ENCODE results near the gene TECPR2.

TECPR2 gene

GRCh38 chr14:102496958-102497744 is 134.4 kb downstream of the TECPR2 start:
- DNase-seq (ENCODE audit: low spot score) = peak; percentile 53

GRCh38 chr14:102497998-102498677 is 135.4 kb downstream of the TECPR2 start:
- no peak for DNase-seq (ENCODE audit: low spot score)

DNA sequence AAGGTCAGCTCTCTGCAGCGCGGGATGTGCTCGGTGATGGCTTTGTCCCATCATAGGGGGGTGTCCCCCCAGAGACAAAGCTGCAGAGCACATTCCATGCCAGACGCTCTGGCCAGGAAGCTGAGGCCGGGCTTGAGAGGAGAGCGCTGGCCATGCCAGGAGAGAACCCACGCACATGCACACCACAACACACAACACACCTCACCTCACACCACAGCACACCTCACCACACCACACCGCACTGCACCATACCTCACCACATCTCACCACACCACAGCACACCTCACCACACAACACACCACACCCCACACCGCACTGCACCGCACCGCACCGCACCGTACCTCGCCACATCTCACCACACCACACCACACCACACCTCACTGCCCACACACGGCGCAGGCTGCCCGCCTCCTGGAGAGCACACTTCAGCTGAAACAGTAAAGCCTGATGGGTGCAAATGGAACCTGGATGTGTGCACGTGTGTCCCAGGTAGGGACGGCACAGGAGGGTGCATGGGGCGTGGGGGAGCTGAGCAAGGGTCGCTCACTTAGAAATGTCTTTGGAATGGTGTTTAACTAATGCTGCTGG is 136.0 kb downstream of the TECPR2 start:
- no peak for DNase-seq (ENCODE audit: low spot score)

DNA sequence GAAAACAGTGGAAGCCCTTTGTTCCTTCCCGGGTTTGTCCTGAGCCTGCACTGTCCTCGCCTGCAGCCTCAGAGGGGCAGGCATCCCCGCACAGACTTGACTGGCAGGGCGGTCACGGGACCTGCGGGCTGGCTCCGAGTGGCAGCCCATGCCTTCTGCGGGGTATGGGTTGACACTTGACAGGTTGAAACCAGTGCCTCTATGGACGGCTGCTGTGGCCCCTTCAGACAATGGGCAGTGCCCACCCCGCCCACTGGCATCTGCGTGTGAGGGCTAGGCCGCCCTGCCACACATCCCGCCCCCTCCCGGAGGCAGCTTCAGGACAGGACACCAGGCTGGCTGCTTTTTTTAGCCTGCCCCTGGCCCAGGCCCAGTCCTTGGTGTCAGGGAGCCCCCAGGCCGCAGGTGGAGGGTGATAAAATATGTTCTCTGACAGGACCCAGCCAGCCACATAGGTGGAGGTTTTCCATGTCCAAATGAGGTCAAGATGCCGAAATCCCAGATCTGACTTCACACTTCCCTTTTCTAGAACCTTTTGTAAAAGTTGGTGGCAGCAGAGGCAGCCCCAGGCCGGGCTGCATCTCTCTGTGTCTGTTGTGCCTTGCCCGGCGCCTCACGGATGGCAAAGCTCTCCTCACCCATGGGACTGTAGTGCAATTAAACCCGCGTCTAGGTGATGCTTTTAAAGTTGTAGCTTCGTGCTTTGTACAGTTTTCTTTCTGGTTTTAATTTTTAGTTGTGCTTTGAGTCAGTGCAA is 136.8 kb downstream of the TECPR2 start:
- no peak for DNase-seq (ENCODE audit: low spot score)

- peak; percentile 59 for DNase-seq (ENCODE audit: low spot score)
These were observed 137.5 kb downstream of the TECPR2 start for GRCh38 chr14:102500158-102500662.

DNA sequence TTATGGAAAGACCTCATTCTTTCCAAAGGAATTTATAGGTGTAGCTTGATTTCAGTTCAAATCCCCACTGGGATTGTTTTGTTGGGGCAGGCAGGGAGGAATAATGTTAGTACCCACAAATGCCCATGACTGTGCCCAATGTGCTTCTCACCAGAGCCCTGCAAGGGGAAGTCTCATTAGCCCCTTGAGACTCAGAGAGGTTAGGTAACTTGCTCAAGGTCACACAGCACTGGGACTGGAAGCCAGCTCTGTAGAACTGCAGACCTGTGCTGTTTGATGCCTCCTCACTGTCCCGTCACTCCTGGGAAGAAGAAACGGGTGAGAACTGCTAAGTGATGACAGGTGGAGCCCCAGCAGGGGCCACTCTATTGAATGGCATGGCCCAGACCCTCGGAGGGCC is 138.0 kb downstream of the TECPR2 start:
- no peak for DNase-seq (ENCODE audit: low spot score)

- DNase-seq (ENCODE audit: low spot score) = no peak
These were observed 139.1 kb downstream of the TECPR2 start for GRCh38 chr14:102501751-102502315.

DNA sequence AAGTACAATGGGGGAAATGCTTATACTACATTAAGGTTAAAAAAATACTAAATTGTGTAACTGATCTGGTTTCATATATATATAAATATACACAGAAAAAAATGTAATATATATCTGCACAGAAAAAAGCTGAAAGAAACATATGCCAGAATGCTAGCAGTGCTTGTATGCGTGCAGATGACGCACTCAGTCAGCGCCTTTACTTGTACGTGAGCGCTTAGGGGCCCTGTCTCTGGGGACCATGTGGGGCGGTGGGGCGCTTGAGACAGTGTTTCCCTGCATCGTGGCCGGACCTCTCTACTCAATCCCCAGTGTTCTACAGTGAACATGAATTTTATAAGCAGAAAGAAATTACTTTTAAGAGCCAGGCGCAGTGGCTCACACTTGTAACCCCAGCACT is 139.8 kb downstream of the TECPR2 start:
- DNase-seq (ENCODE audit: low spot score) = no peak

DNA sequence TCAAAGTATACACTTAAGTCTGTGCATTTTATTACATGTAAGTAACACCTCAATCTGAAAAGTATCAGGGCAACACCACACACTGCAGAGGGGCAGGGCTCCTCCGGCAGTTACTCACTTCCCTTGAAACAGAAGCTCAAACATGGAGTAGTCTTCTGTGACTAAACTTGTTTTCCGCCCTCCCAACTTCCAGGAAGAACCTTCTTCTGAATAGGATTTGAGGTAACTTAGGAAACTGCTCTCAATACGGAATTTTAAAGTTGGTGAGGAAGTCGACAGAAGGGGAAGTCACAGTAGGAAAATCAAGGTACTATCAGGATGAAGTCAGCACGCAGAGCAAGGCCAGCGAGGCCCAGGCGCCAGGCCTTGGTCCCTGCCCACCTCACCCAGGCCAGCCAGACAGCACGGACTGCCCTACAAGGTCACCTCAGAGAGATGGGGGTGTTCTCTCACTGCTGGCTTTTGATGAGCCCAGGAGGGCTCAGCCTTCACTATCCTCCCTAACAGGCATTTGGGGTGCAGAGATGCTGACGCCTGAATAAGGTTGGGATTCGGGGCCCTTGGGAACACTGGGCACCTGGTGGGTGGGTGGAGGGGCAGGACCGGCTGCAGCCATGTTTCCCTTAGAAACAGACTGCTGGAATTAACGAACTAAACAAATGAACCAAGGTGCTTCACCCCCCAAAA is 141.0 kb downstream of the TECPR2 start:
- DNase-seq (ENCODE audit: low spot score) = peak; percentile 49

DNA sequence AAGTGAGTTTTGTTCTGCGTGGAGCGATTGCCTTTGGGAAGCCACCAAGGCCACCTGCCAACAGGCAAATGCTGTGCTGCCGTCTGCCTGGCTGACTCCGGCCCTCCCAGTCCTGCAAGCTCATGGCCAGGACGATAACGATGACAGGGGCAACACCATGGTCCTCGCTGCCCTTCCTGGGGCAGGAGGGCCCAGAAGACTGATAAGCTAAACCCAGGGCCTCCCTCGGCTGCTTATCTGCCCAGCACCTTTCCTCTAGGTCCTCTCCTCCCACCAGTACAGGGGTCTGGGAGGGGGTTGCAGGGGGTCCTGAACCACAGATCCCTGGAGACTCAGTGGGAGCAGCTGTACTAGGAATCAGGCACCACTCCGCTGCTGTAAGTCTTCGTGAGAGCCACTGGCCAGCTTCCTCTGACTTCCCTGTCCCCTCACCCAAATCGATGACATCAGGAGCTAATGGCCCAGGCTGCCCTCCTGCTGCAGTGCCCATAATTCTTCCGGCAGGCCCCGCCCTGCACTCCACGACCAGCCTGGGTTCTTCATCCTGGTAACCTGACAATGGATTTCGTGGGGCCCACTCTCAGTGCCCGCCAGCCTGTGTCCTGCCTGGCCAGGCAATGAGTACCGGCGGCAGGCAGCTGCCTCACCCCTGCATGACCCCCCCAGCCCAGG is 141.7 kb downstream of the TECPR2 start:
- peak; percentile 92 for DNase-seq (ENCODE audit: low spot score)

DNA sequence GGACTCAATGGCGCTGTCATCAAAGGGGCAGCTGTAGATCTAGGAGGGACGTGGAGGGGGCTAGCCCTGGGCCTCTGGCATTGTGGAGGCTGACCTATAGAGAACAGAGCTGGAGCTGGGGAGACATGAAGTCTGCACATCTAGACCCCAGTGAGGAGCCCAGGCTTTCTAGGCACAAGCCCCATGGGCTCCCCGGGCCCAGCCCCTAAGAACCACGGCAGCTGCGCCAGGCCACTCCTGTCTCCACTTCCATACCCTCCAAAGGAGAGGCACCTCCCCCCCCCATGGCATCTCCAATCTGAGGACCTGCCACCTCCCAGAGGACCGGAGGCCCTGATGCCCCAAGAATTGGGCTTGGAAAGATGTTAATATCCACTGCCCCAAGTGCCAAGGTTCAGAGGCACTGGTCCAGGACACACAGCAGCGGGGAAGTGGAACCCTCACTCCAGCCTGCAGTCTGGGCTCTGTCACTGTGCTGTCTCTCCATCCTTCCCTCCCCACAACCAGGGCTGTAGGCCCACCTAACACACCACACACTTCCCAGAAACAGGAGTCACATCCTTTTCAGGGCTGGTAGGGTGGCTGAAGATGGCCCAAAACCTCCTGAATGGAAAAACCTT is 142.4 kb downstream of the TECPR2 start:
- peak; percentile 27 for DNase-seq (ENCODE audit: low spot score)

DNA sequence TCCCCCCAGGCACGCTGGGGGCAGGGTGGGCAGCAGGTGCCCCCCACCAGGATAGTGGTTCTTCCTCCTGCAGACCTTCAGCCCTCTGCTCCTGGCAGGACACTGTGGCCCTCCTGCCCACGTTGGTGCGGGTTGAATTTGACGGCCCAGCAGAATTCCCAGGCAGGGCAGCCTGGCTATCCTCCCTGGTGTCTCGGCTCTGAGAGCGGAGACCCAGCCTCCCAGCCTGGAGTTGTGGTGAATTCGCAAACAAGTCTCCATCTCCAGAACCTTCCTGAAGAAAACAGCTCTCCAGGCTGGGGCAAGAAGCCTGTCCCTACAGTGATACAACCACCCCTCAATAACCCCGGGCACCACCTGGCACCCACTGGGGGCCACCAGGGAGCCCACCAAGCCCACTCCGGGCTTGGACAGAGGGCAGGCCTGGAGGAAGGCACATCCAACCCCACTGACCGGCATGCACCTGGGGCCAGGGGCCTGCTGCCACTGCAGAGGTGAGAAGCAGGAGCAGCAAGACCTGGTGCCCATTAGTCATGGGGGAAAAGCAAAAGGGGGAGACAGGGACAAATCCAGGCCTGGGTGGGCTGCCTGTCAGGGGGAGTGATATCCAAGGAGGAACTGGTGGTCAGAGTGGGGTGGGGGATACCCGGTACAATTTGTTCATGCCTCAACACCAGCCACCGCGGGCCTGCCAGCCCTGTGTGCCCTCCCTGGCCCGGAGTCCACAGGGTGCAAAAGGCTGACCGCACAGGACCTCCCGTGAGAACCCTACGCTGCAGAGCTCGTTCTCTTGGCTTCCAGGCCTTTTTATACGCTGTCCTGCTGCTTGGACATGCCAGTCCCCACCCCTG is 143.3 kb downstream of the TECPR2 start:
- no peak for DNase-seq (ENCODE audit: low spot score)

DNA sequence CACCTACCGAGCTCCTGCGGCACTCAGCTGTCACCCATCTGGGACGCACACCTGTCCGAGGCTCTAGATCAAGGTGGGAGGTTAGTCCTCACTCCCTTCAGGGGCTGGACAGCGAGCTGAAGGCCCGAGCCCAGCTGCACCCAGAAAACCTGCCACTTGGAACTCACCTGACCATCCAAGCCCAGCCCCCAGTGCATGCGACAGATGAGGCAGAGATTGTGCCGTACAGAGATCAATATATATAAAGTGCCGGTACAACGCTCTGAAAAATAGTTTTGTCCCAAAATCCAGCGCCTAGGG is 143.8 kb downstream of the TECPR2 start:
- DNase-seq (ENCODE audit: low spot score) = no peak

- no peak for DNase-seq (ENCODE audit: low spot score)
These were observed 144.5 kb downstream of the TECPR2 start for GRCh38 chr14:102507081-102507856.

DNA sequence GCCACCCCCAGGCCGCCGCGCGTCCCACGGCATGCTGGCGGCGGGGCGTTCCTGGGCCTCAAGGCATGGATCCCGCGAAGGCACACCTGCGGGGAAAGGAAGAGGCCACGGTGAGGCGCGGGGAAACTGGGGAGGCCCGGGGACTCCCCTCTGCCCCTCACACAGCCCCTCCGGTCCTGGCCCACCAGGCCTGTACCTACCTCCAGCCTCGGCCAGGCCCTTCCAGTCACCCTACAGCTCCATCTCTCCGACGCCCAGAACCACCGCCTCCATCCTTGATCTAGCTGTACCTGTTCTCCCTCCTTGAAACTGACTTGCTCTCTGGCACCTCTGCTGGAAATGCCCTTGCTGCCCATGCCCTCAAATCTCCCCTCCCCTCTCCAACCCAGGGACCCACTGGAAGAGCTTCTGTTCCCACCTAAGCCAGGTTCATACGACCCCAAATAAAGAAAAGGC is 145.1 kb downstream of the TECPR2 start:
- DNase-seq (ENCODE audit: low spot score) = peak; percentile 37

GRCh38 chr14:102508410-102508773 is 145.7 kb downstream of the TECPR2 start:
- peak; percentile 92 for DNase-seq (ENCODE audit: low spot score)

- DNase-seq (ENCODE audit: low spot score) = peak; percentile 83
These were observed 146.3 kb downstream of the TECPR2 start for GRCh38 chr14:102508774-102509745.

All from hematopoietic multipotent progenitor cell treated with erythropoietin and hydrocortisone succinate and interleukin-3 and kit ligand, for 15 days (in vitro differentiated cells).